Adrenal gland (tissue), 5 donors: Measurements from ENCODE around the gene KAZN.

ENCODE experiments used
- POLR2A ChIP-seq, 2 donors: fragments of 450-650 bp; IDR thresholded peaks; one replicate each; pipeline ENCODE4 v1.6.1; 2017; ENCODE audit warnings: antibody characterized with exemption in 2 of 2, mild to moderate bottlenecking in 2 of 2, moderate library complexity in 1 of 2
- TF ChIP-seq, protein P1 (sequence below), 6 experiments: fragments of 450-650 bp in 4 of 6; fragments of 200-600 bp in 2 of 6; sonication (generic) in 1 of 6; IDR thresholded peaks; 1 replicate in 5 of 6; 2 replicates in 1 of 6; pipeline versions ENCODE4 v1.5.1 to v1.8.0; 2016 to 2021; ENCODE audit warnings: antibody characterized with exemption in 6 of 6, mild to moderate bottlenecking in 2 of 6, moderate library complexity in 1 of 6
- donor health status: DM: no; HTN: no; CAD: no.

DNA sequence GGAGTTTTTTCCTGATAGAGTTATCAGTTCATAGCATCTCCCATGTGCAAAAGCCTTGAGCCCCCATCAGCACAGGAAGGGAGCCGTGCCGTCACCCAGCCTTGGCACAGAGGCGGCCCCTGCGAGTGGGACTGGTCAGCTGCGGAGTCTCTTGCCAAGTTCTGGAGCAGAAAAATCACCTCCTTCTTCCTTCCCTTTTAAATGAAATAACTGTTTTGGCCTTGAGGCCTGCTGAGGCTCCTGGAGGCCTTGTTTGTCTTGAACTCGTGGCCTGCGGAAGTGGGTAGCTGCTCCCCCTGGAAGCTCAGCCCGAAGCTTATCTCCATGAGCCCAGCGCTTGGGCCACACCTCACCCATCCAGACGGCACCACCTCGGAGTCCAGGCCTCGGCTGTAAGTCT lies 409.4 kb downstream of the KAZN start:
- TF ChIP-seq, protein P1, sequence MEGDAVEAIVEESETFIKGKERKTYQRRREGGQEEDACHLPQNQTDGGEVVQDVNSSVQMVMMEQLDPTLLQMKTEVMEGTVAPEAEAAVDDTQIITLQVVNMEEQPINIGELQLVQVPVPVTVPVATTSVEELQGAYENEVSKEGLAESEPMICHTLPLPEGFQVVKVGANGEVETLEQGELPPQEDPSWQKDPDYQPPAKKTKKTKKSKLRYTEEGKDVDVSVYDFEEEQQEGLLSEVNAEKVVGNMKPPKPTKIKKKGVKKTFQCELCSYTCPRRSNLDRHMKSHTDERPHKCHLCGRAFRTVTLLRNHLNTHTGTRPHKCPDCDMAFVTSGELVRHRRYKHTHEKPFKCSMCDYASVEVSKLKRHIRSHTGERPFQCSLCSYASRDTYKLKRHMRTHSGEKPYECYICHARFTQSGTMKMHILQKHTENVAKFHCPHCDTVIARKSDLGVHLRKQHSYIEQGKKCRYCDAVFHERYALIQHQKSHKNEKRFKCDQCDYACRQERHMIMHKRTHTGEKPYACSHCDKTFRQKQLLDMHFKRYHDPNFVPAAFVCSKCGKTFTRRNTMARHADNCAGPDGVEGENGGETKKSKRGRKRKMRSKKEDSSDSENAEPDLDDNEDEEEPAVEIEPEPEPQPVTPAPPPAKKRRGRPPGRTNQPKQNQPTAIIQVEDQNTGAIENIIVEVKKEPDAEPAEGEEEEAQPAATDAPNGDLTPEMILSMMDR (IDR thresholded peaks at IDR 0.05), result no peak
- TF ChIP-seq POLR2A (IDR thresholded peaks at IDR 0.05), result peak in 1 of 2 donors; percentile 25
